Activated CD4-positive, alpha-beta T cell treated with anti-CD3 and anti-CD28 coated beads for 24 hours (primary cell): ENCODE data around the gene MAGEB1.

Experiments
- DNase-seq, 2 donors: peaks; one replicate each; pipeline ENCODE4 v3.0.0-alpha.2; 2020; ENCODE audit warnings: low read depth in 2 of 2

Gene MAGEB1

DNA sequence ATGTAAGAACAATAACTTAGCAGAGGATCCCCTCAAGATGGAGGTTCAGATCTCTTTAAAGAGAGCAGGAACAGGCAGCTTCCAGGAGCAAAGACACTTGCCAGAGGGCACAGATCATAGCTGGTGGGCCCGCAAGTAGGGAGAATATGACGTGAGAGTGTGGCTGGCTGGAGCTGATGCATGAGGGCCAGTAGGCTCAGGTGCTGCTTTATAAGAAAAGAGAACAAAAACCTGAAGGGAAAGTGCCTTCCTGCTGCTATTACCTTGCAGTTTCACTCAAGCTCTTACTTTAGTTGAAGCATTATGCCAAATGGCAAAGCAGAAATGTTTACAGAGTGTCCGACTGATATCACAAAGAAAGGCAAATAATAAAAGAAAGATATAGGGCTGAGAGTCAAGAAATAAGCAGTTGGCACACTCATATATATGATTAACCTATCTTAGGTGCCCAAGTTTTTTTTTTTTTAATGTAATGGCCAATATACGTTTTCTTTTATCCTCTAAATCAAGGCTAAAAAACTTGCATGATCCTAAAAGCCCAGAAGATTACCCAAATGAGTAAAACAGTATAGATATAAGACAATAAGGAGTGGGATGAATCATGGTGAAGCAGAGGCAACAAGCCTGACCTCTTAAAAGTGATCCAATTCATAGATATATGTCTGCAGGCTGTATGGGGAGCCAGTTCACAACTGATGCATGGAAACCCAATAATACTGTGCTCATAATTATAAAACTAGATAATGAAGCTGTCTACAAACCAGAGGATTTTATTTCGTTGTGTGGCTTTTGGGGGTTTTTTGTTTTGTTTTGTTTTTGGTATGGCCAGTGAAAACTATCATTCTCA is 49.7 kb downstream of the MAGEB1 start:
- no peak for DNase-seq

- DNase-seq, result no peak
Measured at GRCh38 chrX:30301208-30301607, 54.3 kb downstream of the MAGEB1 start.
